NCI-H1694 treated with DMSO at 0.1 percent for 48 hours (cell line): ENCODE results near the gene ORC5.
"Not testable (repeated sequence)": the region's sequence is repeated elsewhere in the genome, so short reads cannot be mapped to it uniquely, and the experiment has no call there.

Experiments
- DNase-seq: peaks from one replicate; lab custom pipeline; 2025; lab: John Stamatoyannopoulos, UW

ORC5 gene

GRCh38 chr7:104207731-104208420 is at the start of gene ORC5:
Gene ORC5, minus strand, starts transcription at chr7:104208013. Its CDS starts 109 bp downstream, at chr7:104207904.
- peak; percentile 70 for DNase-seq

- peak; percentile 25 for DNase-seq
Observed at GRCh38 chr7:104255616-104256015, 47.8 kb upstream of the ORC5 start.

GRCh38 chr7:104255194-104255593 is 47.4 kb upstream of the ORC5 start:
- peak; percentile 27 for DNase-seq

GRCh38 chr7:104254696-104255095 is 46.9 kb upstream of the ORC5 start:
- DNase-seq = no peak

- DNase-seq = no peak
Observed at GRCh38 chr7:104252409-104253134, 44.8 kb upstream of the ORC5 start.

- DNase-seq = no peak
Observed at GRCh38 chr7:104242638-104243037, 34.8 kb upstream of the ORC5 start.

GRCh38 chr7:104241538-104242209 is 33.9 kb upstream of the ORC5 start:
- DNase-seq = no peak

- no peak for DNase-seq
Observed at GRCh38 chr7:104241135-104241534, 33.3 kb upstream of the ORC5 start.

- DNase-seq = no peak
Observed at GRCh38 chr7:104240401-104240800, 32.6 kb upstream of the ORC5 start.

GRCh38 chr7:104234990-104235389 is 27.2 kb upstream of the ORC5 start:
- DNase-seq = not testable (repeated sequence)

GRCh38 chr7:104231054-104232046 is 23.5 kb upstream of the ORC5 start:
- DNase-seq = peak; percentile 78

GRCh38 chr7:104230606-104231005 is 22.8 kb upstream of the ORC5 start:
- DNase-seq = peak; percentile 98

GRCh38 chr7:104228442-104228841 is 20.6 kb upstream of the ORC5 start:
- no peak for DNase-seq

- peak; percentile 69 for DNase-seq
Observed at GRCh38 chr7:104225451-104225850, 17.6 kb upstream of the ORC5 start.

GRCh38 chr7:104217620-104218019 is 9.8 kb upstream of the ORC5 start:
- no peak for DNase-seq

GRCh38 chr7:104209063-104209462 is 1.2 kb upstream of the ORC5 start:
- DNase-seq = no peak

GRCh38 chr7:104208421-104208780 is 588 bp upstream of the ORC5 start:
- DNase-seq = no peak

- no peak for DNase-seq
Observed at GRCh38 chr7:104207348-104207730, 474 bp downstream of the ORC5 start.

- DNase-seq = no peak
Observed at GRCh38 chr7:104206841-104207240, 972 bp downstream of the ORC5 start.

- no peak for DNase-seq
Observed at GRCh38 chr7:104198673-104199278, 9.0 kb downstream of the ORC5 start.

GRCh38 chr7:104196161-104196560 is 11.7 kb downstream of the ORC5 start:
- no peak for DNase-seq
